MCF 10A (cell line): ENCODE results near the gene CALB2. TPM values are rescaled to one million over a fixed set of nuclear protein-coding genes. Genes with fewer than 3 reads are reported as not detected.

Experiments
- BruUV-seq: library from RNA; stranded (reverse); fragments of 400-500 nt; replicated peaks from 2 replicates; lab custom pipeline; 2021; lab: Mats Ljungman, UMichigan
- CTCF ChIA-PET: fragments of 300-600 bp; sonication (Branson Sonifier 250); formaldehyde crosslinking; extraction: SDS; loops from one replicate; lab custom pipeline; 2021; ENCODE audit warnings: antibody characterized with exemption, inconsistent platforms; lab: Yijun Ruan, JAX
- POLR2A ChIA-PET: fragments of 300-600, 350-650 bp; sonication (Branson Sonifier 250); formaldehyde crosslinking; extraction: SDS; loops from one replicate; lab custom pipeline; 2020; ENCODE audit warnings: antibody characterized with exemption, inconsistent platforms; lab: Yijun Ruan, JAX
- DNase-seq: peaks from one replicate; pipeline ENCODE4 v3.0.0-alpha.2; 2018; ENCODE audit not compliant: unreplicated experiment
- H3K27ac Mint-ChIP-seq: one replicate; pipeline ENCODE4 v1.8.0; 2022; ENCODE audit warnings: mild to moderate bottlenecking, low read depth, mixed read lengths; ENCODE audit not compliant: unreplicated experiment
- H3K27me3 Mint-ChIP-seq: one replicate; pipeline ENCODE4 v1.8.0; 2022; ENCODE audit warnings: mixed read lengths; ENCODE audit not compliant: insufficient read depth, unreplicated experiment
- H3K36me3 Mint-ChIP-seq: one replicate; pipeline ENCODE4 v1.8.0; 2022; ENCODE audit warnings: mild to moderate bottlenecking, moderate library complexity, mixed read lengths; ENCODE audit not compliant: insufficient read depth, unreplicated experiment
- H3K4me1 Mint-ChIP-seq: one replicate; pipeline ENCODE4 v1.8.0; 2022; ENCODE audit warnings: mixed read lengths; ENCODE audit not compliant: insufficient read depth, unreplicated experiment
- H3K4me3 Mint-ChIP-seq: one replicate; pipeline ENCODE4 v1.8.0; 2022; ENCODE audit warnings: mild to moderate bottlenecking, moderate library complexity, mixed read lengths; ENCODE audit not compliant: unreplicated experiment
- H3K9me3 Mint-ChIP-seq: one replicate; pipeline ENCODE4 v1.8.0; 2022; ENCODE audit warnings: mixed read lengths; ENCODE audit not compliant: unreplicated experiment
- CTCF ChIP-seq: fragments of 200-600 bp; IDR thresholded peaks from one replicate; pipeline ENCODE4 v1.8.0; 2022; ENCODE audit warnings: antibody characterized with exemption, mild to moderate bottlenecking; ENCODE audit not compliant: unreplicated experiment
- intact Hi-C: fragments of 100-400 bp; cut with micrococcal nuclease; formaldehyde crosslinking; loops from 2 replicates; pipeline ENCODE4 v1.14.1; 2022
- total RNA-seq: library from RNA; stranded (reverse); gene quantifications from 2 replicates; pipeline ENCODE4 v1.2.3, GENCODE V29; 2022

CALB2 gene
- total RNA-seq, 1 experiment from 2014 or later, result 0.23 TPM

- BruUV-seq, result no TSS peak
- peaks cover 10% of the 10 kb centered on the region for H3K9me3 Mint-ChIP-seq
- CTCF ChIA-PET, result interaction anchor here (1.6 to 1.9 kb wide), 2 partner anchors 19 to 28 kb away, joined by 5 read pairs; no protein-coding TSS in a partner anchor
- no peak for TF ChIP-seq CTCF
- H3K27me3 Mint-ChIP-seq, result peaks cover 11% of the 10 kb centered on the region
- no peaks in the 10 kb centered on the region for H3K36me3 Mint-ChIP-seq
- H3K4me3 Mint-ChIP-seq, result no peak overlapping the region
- intact Hi-C loops, result no loop called here
- H3K4me1 Mint-ChIP-seq, result peaks cover 23% of the 10 kb centered on the region
- DNase-seq, result peak; percentile 83
- H3K27ac Mint-ChIP-seq, result no peak overlapping the region
- POLR2A ChIA-PET, result interaction anchor here (0.6 to 1.4 kb wide), 4 partner anchors 10 to 559 kb away, joined by 3 to 5 read pairs (median 4); partner anchors contain the start of gene CMTR2
Measured at GRCh38 chr16:71338193-71338592, 20.3 kb upstream of the CALB2 start.

- BruUV-seq, result no TSS peak
- peaks cover 23% of the 10 kb centered on the region for H3K4me1 Mint-ChIP-seq
- H3K27me3 Mint-ChIP-seq, result peaks cover 11% of the 10 kb centered on the region
- no peaks in the 10 kb centered on the region for H3K36me3 Mint-ChIP-seq
- ChIA-PET POLR2A (interaction anchor here (0.6 to 0.9 kb wide), 3 partner anchors 50 to 591 kb away, joined by 3 to 4 read pairs (median 3); partner anchors contain the start of gene CMTR2), CTCF (interaction anchor here (0.8 to 1.6 kb wide), 2 partner anchors 20 to 28 kb away, joined by 3 to 5 read pairs; partner anchors contain the start of gene CALB2)
- no peak overlapping the region for H3K27ac Mint-ChIP-seq
- intact Hi-C loops, result no loop called here
- DNase-seq, result peak; percentile 56
- no peak overlapping the region for H3K4me3 Mint-ChIP-seq
- H3K9me3 Mint-ChIP-seq, result peaks cover 10% of the 10 kb centered on the region
- no peak for TF ChIP-seq CTCF
Measured at GRCh38 chr16:71338632-71339031, 19.9 kb upstream of the CALB2 start.

- ChIA-PET POLR2A (interaction anchor here (0.7 kb wide), 1 partner anchor 591 kb away, joined by 3 read pairs; no protein-coding TSS in a partner anchor), CTCF (interaction anchor here (0.6 to 1.4 kb wide), 7 partner anchors 10 to 29 kb away, joined by 3 to 4 read pairs (median 3); partner anchors contain the start of gene CALB2)
- intact Hi-C loops, result no loop called here
- no peaks in the 10 kb centered on the region for H3K36me3 Mint-ChIP-seq
- H3K27ac Mint-ChIP-seq, result no peak overlapping the region
- H3K9me3 Mint-ChIP-seq, result peaks cover 10% of the 10 kb centered on the region
- TF ChIP-seq CTCF, result no peak
- BruUV-seq, result no TSS peak
- no peak overlapping the region for H3K4me3 Mint-ChIP-seq
- peak; percentile 72 for DNase-seq
- H3K27me3 Mint-ChIP-seq, result peaks cover 11% of the 10 kb centered on the region
- peaks cover 23% of the 10 kb centered on the region for H3K4me1 Mint-ChIP-seq
Measured at GRCh38 chr16:71339236-71340171, 19.0 kb upstream of the CALB2 start.

- H3K4me1 Mint-ChIP-seq, result peaks cover 23% of the 10 kb centered on the region
- no TSS peak for BruUV-seq
Measured at GRCh38 chr16:71340406-71340805, 18.1 kb upstream of the CALB2 start.

More at GRCh38 chr16:71340406-71340805, 18.1 kb upstream of the CALB2 start:
- intact Hi-C loops, result no loop called here
- peaks cover 11% of the 10 kb centered on the region for H3K27me3 Mint-ChIP-seq
- H3K27ac Mint-ChIP-seq, result no peak overlapping the region
- no peak for DNase-seq
- TF ChIP-seq CTCF, result no peak
- ChIA-PET POLR2A (no interaction called here), CTCF (interaction anchor here (0.6 to 1.4 kb wide), 7 partner anchors 9 to 30 kb away, joined by 3 to 5 read pairs (median 4); partner anchors contain the start of gene CALB2)
- peaks cover 8% of the 10 kb centered on the region for H3K9me3 Mint-ChIP-seq
- H3K4me3 Mint-ChIP-seq, result no peak overlapping the region
- no peaks in the 10 kb centered on the region for H3K36me3 Mint-ChIP-seq
